CD4-positive, alpha-beta T cell treated with Interleukin-10 for 1 hour (primary cell): ENCODE measurements around the gene ANKRD42.

Source experiments
- DNase-seq: peaks from one replicate; pipeline ENCODE4 v3.0.0-alpha.2; 2020

Gene ANKRD42

GRCh38 chr11:83193315-83194280, at the start of gene ANKRD42:
Gene ANKRD42, plus strand, starts transcription at chr11:83193712. Its CDS starts 959 bp downstream, at chr11:83194671.
- DNase-seq, result peak; percentile 90

- DNase-seq, result no peak
These were observed 45.6 kb upstream of the ANKRD42 start for GRCh38 chr11:83147895-83148294.

- no peak for DNase-seq
These were observed 43.1 kb upstream of the ANKRD42 start for GRCh38 chr11:83150450-83150849.

DNA sequence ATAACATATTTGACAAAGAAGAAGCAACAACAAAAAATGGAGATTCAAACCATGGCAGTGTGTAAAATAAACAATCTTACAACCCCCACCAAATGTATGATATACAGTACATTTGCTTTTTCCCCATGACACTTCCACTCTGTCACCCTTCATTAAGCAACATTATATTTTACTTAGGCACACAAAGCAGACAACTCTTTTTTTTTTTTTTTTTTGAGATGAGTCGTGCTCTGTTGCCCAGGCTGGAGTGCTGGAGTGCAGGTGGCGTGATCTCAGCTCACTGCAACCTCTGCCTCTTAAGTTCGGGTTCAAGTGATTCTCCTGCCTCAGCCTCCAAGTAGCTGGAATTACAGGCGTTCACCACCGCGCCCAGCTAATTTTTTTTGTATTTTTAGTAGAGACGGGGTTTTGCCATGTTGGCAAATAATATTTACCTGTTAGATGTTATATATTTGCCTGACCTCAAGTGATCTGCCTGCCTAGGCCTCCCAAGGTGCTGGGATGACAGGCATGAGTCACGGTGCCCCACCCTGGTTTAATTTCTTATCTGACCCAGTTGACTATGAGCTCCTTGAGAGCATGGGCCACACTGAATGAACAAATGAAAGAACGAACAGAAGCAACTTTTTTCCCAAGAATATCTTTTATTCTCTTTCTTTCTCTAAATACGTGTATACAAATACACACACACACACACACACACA, 42.1 kb upstream of the ANKRD42 start:
- DNase-seq, result no peak

GRCh38 chr11:83152264-83152663, 41.2 kb upstream of the ANKRD42 start:
- DNase-seq, result no peak

DNA sequence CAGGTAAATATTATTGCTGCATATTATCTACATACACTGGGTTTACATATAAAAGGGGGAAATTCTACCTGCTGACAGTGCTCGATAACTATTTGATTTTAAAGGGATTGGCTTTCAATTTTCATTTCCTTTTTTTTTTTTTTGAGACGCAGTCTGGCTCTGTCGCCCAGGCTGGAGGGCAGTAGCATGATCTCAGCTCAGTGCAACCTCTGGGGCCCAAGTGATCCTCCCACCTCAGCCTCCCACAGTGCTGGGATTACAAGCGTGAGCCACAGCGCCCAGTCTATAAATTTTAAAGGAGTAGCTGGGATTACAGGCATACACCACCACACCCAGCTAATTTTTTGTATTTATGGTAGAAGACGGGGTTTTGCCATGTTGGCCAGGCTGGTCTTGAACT, 39.7 kb upstream of the ANKRD42 start:
- no peak for DNase-seq

DNA sequence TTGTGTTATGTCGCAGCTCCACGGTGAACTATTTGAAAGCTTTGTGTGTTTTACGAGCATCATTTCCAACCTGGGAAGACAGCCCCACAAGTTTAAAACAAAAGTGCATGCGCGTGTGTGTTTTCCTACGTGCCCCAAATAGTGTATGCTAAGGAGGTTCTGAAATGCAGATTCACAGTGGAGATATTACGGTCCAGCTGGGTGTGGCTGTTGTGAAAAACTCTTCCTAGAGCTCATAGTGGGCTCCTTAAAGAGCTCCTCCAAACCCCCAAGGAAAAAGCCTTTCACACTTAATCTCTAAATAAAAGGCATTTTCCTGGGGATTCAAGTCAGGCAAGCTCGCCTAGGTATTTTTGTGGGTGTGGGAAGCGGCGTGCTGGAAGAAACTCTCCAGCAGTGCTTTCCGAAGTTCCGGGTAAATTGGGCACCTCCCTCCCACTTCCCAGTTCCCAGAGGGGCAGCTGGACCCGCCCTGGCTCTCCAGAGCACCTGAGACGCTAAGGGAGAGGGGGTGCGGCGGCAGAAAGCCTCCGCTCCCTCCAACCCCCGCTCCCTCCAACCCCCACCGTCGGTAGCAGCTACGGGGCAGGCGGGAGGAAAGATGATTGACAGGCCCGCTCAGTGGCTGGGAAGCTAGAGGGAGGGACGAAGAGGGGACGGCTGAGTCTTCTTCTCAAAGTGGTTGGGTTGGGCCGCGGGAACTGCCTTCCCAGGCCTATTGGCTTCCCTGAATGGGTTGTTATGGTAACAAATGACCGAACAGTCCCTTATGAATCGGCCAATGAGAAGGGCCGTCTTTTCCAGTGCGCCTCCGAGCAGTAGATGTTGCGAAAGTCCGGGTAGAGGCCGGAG, 37.1 kb upstream of the ANKRD42 start:
- DNase-seq, result peak; percentile 99

DNA sequence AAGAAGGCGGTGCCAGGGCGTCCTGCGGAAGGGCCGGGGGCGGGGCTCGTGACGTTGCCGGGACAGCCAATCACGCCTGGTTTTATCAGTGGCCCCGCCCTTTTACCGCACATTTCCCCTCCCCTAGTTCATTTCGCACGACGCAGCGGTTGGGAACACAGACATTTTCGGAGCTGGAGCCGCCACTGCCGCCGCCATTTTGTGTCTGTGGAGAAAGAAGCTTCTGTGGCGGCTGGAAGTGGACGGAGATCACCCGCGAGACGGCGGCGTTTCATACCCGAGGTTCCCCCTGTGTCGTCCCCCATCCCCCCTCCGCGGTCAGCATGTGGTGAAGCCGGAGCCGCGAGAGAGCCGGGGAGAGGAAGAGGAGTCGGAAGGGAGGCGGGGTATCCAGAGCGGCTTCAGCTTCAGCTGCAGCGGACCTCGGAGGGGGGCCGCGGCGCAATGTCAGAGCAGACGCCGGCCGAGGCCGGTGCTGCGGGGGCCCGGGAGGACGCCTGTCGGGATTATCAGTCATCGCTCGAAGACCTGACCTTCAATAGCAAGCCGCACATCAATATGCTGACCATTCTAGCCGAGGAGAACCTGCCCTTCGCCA, 36.4 kb upstream of the ANKRD42 start, which contains the start of gene PCF11:
PCF11 (plus strand) TSS at position 136 of the 598 bp plus-strand sequence; CDS start at position 445, 309 bp downstream.
- DNase-seq, result no peak

DNA sequence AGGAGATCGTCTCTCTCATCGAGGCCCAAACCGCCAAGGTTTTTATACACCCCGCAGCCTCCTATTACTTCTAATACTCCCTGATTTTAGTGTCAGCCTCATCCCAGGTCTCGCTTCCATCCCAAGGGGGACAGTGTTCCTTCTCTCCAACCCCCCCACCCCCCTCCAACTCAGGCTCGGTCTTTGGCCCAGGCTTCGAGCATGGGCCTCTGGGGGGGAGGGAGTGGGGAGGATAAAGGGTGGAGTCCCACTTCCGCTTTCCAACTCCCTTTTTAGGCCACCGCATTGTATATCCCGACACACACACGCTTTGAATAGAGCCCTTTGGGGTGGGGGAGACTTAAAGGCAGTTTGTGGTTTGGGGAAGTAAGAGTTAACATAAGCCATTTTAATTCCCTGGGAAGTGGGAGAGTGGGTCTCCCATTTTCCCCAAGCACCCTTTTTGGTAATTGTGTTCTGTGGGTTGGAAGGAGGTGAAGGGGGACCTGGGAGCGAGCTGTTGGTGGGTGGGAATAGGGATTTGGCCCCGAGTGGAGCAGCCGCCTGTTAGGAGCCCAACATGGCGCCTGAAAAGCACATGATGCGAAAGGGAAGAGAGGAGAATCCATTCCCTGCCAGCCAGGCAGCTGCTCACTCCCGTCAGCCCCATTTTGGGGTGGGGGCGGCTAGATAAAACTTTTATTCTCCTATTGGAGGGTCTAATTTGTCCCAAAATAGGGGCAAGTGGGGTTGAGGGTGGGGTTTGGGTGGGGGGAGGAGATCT, 35.7 kb upstream of the ANKRD42 start:
- DNase-seq, result peak; percentile 55

DNA sequence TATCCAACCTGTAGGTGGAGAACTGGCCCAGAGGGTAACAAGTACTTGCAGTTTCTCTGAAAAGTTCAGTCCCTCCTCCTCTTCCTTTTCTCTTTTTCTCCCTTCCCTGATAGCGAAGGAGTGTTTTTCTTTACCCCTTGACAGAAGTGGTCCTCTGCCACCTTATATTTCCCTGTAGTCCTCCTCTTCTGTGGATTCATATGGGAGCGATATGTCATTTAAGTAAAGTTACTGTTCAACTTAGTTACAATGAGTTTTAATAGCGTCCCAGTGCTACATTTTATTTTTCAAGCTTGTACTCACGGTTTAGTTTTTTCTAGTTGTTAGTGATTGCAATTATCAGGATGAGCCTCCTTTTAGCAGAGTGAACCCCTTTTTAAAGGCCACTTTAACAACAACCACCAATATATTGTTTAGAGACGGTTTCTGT, 35.1 kb upstream of the ANKRD42 start:
- DNase-seq, result no peak

DNA sequence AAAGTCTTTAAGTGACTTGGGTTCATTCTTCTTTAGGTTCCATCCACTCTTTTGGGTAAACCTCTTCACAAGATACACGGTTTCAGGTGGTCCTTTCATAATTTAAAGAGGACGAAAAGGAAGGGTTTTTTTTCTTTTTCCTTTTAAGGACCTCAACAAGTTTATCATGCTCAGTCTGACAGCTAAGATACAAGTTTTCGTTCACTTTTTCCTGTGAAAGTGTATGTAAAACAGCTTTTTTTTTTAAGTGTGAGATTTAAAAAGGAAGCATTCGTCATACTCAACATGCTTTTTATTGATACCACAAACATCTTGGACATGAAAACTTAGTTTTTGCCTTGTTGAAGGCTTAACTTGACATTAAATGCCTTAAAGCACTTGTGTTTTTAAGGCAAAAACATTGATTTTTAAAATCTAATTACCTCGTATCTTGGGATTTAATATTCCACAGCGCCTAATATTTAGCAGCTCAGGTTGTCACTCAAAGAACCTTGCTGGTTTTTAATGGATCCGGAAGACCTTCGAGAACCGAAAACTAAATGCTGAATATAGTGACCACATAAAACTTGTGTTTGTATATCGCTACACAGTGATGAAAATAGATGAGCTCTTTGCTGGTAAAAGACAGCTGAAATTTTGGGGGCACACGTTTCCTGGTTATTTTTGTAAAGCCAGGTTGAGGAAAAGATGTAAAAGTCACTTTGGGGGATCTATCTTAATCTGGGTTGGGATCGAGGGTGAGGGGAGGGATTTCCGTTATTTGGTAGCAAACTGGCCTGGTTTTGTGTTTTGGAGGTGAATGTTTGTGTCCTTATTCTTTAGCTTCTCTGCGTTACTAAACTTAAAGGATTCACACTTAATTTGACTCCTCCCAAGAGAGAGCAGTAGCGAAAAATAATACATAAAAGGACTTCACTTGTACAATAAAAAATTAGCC, 34.3 kb upstream of the ANKRD42 start:
- peak; percentile 32 for DNase-seq

GRCh38 chr11:83159902-83160865, 33.3 kb upstream of the ANKRD42 start:
- peak; percentile 33 for DNase-seq

- no peak for DNase-seq
These were observed 31.8 kb upstream of the ANKRD42 start for GRCh38 chr11:83161610-83162199.

- peak; percentile 52 for DNase-seq
These were observed 31.1 kb upstream of the ANKRD42 start for GRCh38 chr11:83162377-83162776.

DNA sequence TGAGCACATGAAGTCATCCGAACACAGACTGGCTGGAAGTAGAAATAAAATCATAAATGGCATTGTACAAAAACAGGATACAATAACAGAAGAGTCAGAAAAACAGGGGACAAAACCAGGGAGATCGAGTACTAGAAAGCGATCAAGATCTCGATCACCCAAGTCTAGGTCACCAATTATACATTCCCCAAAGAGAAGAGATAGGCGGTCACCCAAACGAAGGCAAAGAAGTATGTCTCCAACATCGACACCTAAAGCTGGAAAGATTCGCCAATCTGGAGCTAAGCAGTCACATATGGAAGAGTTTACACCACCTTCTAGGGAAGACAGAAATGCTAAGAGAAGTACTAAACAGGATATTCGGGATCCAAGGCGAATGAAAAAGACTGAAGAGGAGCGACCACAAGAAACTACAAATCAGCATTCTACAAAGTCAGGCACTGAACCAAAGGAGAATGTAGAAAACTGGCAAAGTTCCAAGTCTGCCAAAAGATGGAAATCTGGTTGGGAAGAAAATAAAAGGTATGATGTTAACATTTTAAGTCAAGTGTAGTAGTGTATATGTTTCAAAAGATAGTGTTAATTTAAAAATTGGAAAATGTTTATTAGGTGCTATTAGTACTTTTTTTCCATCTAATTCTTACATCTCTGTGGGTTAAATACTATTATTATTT, 27.2 kb upstream of the ANKRD42 start:
- no peak for DNase-seq

DNA sequence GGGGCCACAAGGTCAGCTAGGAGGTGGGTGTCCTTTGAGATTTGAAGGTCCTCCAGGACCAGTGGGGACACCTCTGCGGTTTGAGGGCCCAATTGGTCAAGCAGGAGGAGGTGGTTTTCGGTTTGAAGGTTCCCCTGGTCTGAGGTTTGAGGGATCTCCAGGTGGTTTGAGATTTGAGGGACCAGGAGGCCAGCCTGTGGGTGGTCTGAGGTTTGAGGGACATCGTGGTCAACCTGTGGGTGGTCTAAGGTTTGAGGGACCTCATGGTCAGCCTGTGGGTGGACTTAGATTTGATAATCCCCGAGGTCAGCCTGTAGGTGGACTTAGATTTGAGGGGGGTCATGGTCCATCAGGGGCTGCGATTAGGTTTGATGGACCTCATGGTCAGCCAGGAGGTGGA, 24.8 kb upstream of the ANKRD42 start:
- no peak for DNase-seq

DNA sequence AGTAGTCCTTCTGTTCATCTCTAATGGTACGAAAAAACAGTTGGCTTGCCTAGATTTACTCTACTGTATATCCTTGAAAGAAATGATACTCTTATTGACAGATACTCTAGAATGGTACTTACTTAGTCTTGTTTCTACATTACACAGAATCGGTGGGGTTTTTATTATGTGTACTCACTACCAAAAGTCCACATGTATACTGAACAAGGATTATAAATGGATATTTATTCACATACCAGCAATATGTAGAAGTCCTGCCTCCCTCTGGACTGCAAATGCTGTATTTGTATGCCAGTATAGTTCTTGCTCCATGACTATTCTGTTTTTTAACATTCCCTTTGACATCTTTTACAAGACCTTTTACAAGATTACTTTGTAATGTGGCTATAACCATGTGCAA, 22.6 kb upstream of the ANKRD42 start:
- no peak for DNase-seq

DNA sequence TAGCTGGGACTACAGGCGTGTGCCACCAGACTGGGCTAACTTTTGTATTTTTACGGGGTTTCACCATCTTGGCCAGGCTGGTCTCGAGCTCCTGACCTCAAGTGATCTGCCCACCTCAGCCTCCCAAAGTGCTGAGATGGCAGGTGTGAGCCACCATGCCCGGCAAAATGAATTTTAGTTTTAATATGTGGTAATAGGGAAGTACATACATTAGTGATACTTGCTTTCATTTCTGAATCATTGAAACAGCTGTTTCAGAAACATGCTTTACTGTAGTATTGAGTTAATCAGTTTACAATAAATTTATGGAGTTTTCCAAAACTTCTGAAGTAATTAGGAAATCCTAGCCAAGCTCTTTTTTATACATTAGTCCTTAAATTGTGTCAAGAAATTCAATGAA, 21.0 kb upstream of the ANKRD42 start:
- DNase-seq, result no peak
